Hepatic stellate cell (primary cell): ENCODE data around the gene CBARP.
A peak's percentile ranks its signal among the peaks of the same experiment; 100 is the strongest.

Experiments
- DNase-seq: peaks from one replicate; pipeline ENCODE4 v3.0.0; 2011; ENCODE audit warnings: low spot score

Gene CBARP

GRCh38 chr19:1226227-1226518, 11.6 kb downstream of the CBARP start:
- no peak for DNase-seq

GRCh38 chr19:1225440-1226226, 12.2 kb downstream of the CBARP start:
- DNase-seq: no peak

- no peak for DNase-seq
Measured at GRCh38 chr19:1224847-1225246, 13.0 kb downstream of the CBARP start.

- no peak for DNase-seq
Measured at GRCh38 chr19:1224047-1224825, 13.6 kb downstream of the CBARP start.

- peak; percentile 69 for DNase-seq
Measured at GRCh38 chr19:1223018-1223855, 14.6 kb downstream of the CBARP start.

GRCh38 chr19:1222394-1222793, 15.4 kb downstream of the CBARP start:
- DNase-seq: no peak

GRCh38 chr19:1221904-1222255, 15.9 kb downstream of the CBARP start:
- DNase-seq: no peak

GRCh38 chr19:1220976-1221903, 16.6 kb downstream of the CBARP start:
- peak; percentile 71 for DNase-seq

GRCh38 chr19:1220477-1220930, 17.3 kb downstream of the CBARP start:
- no peak for DNase-seq

- DNase-seq: no peak
Measured at GRCh38 chr19:1219786-1220476, 17.9 kb downstream of the CBARP start.

GRCh38 chr19:1218751-1219567, 18.8 kb downstream of the CBARP start:
- no peak for DNase-seq

GRCh38 chr19:1217366-1217765, 20.4 kb downstream of the CBARP start:
- DNase-seq: no peak

GRCh38 chr19:1216756-1217155, 21.0 kb downstream of the CBARP start:
- no peak for DNase-seq

GRCh38 chr19:1214862-1215731, 22.7 kb downstream of the CBARP start:
- DNase-seq: peak; percentile 77

- no peak for DNase-seq
Measured at GRCh38 chr19:1214299-1214861, 23.4 kb downstream of the CBARP start.

- peak; percentile 68 for DNase-seq
Measured at GRCh38 chr19:1213391-1214286, 24.2 kb downstream of the CBARP start.

GRCh38 chr19:1211494-1212234, 26.1 kb downstream of the CBARP start:
- no peak for DNase-seq
